C4-2B (cell line): ENCODE results near the gene MUC5B.

Experiments
- ZFX ChIP-seq: fragments of 450-650 bp; IDR thresholded peaks from 2 replicates; pipeline ENCODE4 v1.6.1; 2017
- TF ChIP-seq, protein P1 (sequence below): fragments of 450-650 bp; conservative IDR thresholded peaks from 2 replicates; pipeline ENCODE4 v1.5.1; 2017; ENCODE audit warnings: mild to moderate bottlenecking

GRCh38 chr11:1220941-1221721, 1.7 kb upstream of the MUC5B start:
- TF ChIP-seq, protein P1, sequence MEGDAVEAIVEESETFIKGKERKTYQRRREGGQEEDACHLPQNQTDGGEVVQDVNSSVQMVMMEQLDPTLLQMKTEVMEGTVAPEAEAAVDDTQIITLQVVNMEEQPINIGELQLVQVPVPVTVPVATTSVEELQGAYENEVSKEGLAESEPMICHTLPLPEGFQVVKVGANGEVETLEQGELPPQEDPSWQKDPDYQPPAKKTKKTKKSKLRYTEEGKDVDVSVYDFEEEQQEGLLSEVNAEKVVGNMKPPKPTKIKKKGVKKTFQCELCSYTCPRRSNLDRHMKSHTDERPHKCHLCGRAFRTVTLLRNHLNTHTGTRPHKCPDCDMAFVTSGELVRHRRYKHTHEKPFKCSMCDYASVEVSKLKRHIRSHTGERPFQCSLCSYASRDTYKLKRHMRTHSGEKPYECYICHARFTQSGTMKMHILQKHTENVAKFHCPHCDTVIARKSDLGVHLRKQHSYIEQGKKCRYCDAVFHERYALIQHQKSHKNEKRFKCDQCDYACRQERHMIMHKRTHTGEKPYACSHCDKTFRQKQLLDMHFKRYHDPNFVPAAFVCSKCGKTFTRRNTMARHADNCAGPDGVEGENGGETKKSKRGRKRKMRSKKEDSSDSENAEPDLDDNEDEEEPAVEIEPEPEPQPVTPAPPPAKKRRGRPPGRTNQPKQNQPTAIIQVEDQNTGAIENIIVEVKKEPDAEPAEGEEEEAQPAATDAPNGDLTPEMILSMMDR: no peak
- no peak for TF ChIP-seq ZFX
